Thyroid gland (tissue), 4 donors: ENCODE data around the gene FES. TPM values are rescaled to one million over a fixed set of nuclear protein-coding genes. Genes with fewer than 3 reads are reported as not detected.
A peak's percentile ranks its signal among the peaks of the same experiment; 100 is the strongest.

Experiments
- DNase-seq, 2 donors: peaks; one replicate each; pipeline ENCODE4 v3.0.0-alpha.2; 2019
- H3K27ac ChIP-seq, 3 donors: fragments of 200-600 bp; sonication (generic); 1 replicate in 2 of 3; 2 replicates in 1 of 3; pipeline ENCODE4 v1.5.1; 2016 to 2019; ENCODE audit warnings: mild to moderate bottlenecking in 1 of 3, moderate library complexity in 1 of 3
- H3K27me3 ChIP-seq: fragments of 200-600 bp; sonication (generic); one replicate; pipeline ENCODE4 v1.5.1; 2019
- H3K36me3 ChIP-seq, 2 donors: fragments of 200-600 bp; sonication (generic); one replicate each; pipeline ENCODE4 v1.5.1; 2016 to 2019
- H3K4me1 ChIP-seq, 2 donors: fragments of 200-600 bp; sonication (generic); one replicate each; pipeline ENCODE4 v1.5.1; 2017 to 2019
- H3K4me3 ChIP-seq, 3 donors: fragments of 200-600 bp; sonication (generic); replicated peaks in 1 of 3; 1 replicate in 2 of 3; 2 replicates in 1 of 3; pipeline ENCODE4 v1.5.1; 2016; ENCODE audit warnings: mild to moderate bottlenecking in 1 of 3
- H3K9me3 ChIP-seq: fragments of 200-600 bp; sonication (generic); one replicate; pipeline ENCODE4 v1.5.1; 2017
- POLR2A ChIP-seq, 2 donors: fragments of 450-650 bp; IDR thresholded peaks; one replicate each; pipeline ENCODE4 v1.6.1; 2017; ENCODE audit warnings: antibody characterized with exemption in 2 of 2, mild to moderate bottlenecking in 2 of 2, moderate library complexity in 1 of 2
- WGBS, 2 donors: methylation state at CpG; one replicate each; pipeline ENCODE4 v1.1.5; 2017; 5-methylcytosine and 5-hydroxymethylcytosine counted together
- intact Hi-C: fragments of 100-400 bp; cut with DNase I; formaldehyde crosslinking; loops from one replicate; pipeline ENCODE4 v1.15.1; 2023
- total RNA-seq, 4 donors: library from RNA; depleted of rRNA; stranded (reverse); fragments of >200 nt; gene quantifications; one replicate each; pipeline ENCODE4 v1.2.3, GENCODE V29; 2016
- TF ChIP-seq, protein P1 (sequence below), 6 experiments: fragments of 200-600 bp in 3 of 6; fragments of 450-650 bp in 3 of 6; sonication (generic) in 3 of 6; IDR thresholded peaks; one replicate each; pipeline ENCODE4 v1.5.1; 2016 to 2019; ENCODE audit warnings: antibody characterized with exemption in 6 of 6, mild to moderate bottlenecking in 2 of 6, inconsistent platforms in 1 of 6, moderate library complexity in 1 of 6

The FES gene
- total RNA-seq, 4 donors from 2014 or later, result 34.1 to 44.5 (median 36.0) TPM

DNA sequence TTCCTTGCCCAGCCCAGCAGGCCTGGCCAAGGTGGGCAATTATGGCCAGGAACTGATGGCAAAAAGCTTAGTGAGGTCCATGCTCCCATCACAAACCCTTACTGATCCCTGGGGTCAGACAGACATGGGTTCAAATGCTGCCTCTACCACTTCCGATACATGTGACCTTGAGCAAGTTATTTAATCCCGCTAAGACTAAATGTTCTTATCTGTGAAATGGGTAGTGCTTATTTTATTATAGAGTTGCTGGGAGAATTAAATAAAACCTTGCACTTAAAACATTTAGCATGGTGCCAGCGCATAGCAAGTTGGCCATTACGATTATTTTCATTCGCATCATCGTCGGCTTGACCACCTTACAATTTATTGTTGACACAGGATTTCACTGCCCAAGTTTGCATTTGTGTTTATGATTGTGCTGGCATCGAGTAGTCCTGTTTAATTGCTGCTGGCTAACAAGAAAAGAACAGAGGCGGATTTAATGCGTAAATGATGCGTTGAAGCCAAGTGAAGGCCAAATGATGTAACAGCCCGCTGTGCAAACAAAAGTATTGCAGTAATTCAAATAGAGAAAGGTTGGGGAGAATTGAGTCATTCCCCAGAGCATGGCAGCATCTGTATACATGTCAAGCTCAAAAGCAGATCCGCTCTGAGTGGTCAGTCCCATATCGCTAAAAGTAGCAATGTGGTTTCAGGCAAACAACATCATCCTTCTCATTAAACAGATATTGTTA is 23.2 kb upstream of the FES start:
- Histone ChIP-seq H3K36me3 (no peaks in the 10 kb centered on the region), H3K27me3 (no peaks in the 10 kb centered on the region), H3K27ac (no peak overlapping the region), H3K4me1 (peaks cover 11 to 32% of the 10 kb centered on the region in 2 donors), H3K4me3 (no peak overlapping the region), H3K9me3 (no peaks in the 10 kb centered on the region)
- TF ChIP-seq, protein P1, sequence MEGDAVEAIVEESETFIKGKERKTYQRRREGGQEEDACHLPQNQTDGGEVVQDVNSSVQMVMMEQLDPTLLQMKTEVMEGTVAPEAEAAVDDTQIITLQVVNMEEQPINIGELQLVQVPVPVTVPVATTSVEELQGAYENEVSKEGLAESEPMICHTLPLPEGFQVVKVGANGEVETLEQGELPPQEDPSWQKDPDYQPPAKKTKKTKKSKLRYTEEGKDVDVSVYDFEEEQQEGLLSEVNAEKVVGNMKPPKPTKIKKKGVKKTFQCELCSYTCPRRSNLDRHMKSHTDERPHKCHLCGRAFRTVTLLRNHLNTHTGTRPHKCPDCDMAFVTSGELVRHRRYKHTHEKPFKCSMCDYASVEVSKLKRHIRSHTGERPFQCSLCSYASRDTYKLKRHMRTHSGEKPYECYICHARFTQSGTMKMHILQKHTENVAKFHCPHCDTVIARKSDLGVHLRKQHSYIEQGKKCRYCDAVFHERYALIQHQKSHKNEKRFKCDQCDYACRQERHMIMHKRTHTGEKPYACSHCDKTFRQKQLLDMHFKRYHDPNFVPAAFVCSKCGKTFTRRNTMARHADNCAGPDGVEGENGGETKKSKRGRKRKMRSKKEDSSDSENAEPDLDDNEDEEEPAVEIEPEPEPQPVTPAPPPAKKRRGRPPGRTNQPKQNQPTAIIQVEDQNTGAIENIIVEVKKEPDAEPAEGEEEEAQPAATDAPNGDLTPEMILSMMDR (IDR thresholded peaks at IDR 0.05), result no peak
- no peak for TF ChIP-seq POLR2A (IDR thresholded peaks at IDR 0.05)
- WGBS, 2 donors, result 90 to 93% methylated on average over 14 of the region's 14 CpGs
- intact Hi-C loops, result no loop called here
- no peak for DNase-seq

GRCh38 chr15:90862487-90862886 is 21.8 kb upstream of the FES start:
- Histone ChIP-seq H3K9me3 (no peaks in the 10 kb centered on the region), H3K36me3 (no peaks in the 10 kb centered on the region), H3K27me3 (no peaks in the 10 kb centered on the region), H3K4me1 (peaks cover 19 to 34% of the 10 kb centered on the region in 2 donors), H3K27ac (peak overlapping the region in 1 of 3 donors; percentile 27), H3K4me3 (no peak overlapping the region)
- 87 to 95% methylated on average over 6 of the region's 6 CpGs for WGBS, 2 donors
- intact Hi-C loops, result no loop called here
- TF ChIP-seq, protein P1 (IDR thresholded peaks at IDR 0.05), result no peak
- no peak for TF ChIP-seq POLR2A (IDR thresholded peaks at IDR 0.05)
- no peak for DNase-seq

- intact Hi-C loops, result no loop called here
- Histone ChIP-seq H3K36me3 (no peaks in the 10 kb centered on the region), H3K9me3 (no peaks in the 10 kb centered on the region), H3K4me1 (peaks cover 24 to 40% of the 10 kb centered on the region in 2 donors), H3K27ac (peak overlapping the region; percentile 0 to 52 (median 27)), H3K27me3 (no peaks in the 10 kb centered on the region), H3K4me3 (no peak overlapping the region)
- 54 to 66% methylated on average over 4 to 5 of the region's 5 CpGs for WGBS, 2 donors
- TF ChIP-seq, protein P1 (IDR thresholded peaks at IDR 0.05), result no peak
- TF ChIP-seq POLR2A (IDR thresholded peaks at IDR 0.05), result no peak
- DNase-seq, result peak; percentile 59 to 62
These were observed 21.1 kb upstream of the FES start for GRCh38 chr15:90862964-90863778.

GRCh38 chr15:90863987-90864386 is 20.3 kb upstream of the FES start:
- 84 to 86% methylated on average over 4 of the region's 4 CpGs for WGBS, 2 donors
- no peaks in the 10 kb centered on the region for H3K36me3 ChIP-seq
- TF ChIP-seq, protein P1 (IDR thresholded peaks at IDR 0.05), result no peak
- TF ChIP-seq POLR2A (IDR thresholded peaks at IDR 0.05), result no peak
- H3K4me1 ChIP-seq, result peaks cover 32 to 48% of the 10 kb centered on the region in 2 donors
- intact Hi-C loops, result no loop called here
- peak overlapping the region in 2 of 3 donors; percentile 27 to 52 for H3K27ac ChIP-seq
- H3K9me3 ChIP-seq, result no peaks in the 10 kb centered on the region
- H3K4me3 ChIP-seq, result no peak overlapping the region
- no peaks in the 10 kb centered on the region for H3K27me3 ChIP-seq
- DNase-seq, result no peak

DNA sequence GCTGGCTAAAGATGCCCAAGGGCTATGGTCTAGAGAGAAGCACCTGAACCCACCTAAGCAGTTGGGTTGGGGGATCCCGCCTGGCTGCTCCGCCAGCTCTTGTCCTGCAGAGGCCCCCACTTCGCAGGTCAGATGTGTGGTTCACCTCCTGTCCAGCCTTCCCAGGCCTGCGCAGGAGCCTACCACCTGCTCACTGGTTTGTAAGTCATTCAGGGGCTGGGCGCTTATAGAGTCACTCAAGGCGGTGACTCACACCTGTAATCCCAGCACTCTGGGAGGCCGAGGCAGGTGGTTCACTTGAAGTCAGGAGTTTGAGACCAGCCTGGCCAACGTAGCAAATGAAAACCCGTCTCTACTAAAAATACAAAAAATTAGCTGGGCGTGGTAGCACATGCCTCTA is 19.8 kb upstream of the FES start:
- Histone ChIP-seq H3K9me3 (no peaks in the 10 kb centered on the region), H3K4me1 (peaks cover 38 to 53% of the 10 kb centered on the region in 2 donors), H3K27me3 (no peaks in the 10 kb centered on the region), H3K4me3 (no peak overlapping the region), H3K27ac (peak overlapping the region in 2 of 3 donors; percentile 27 to 52), H3K36me3 (no peaks in the 10 kb centered on the region)
- intact Hi-C loops, result no loop called here
- TF ChIP-seq POLR2A (IDR thresholded peaks at IDR 0.05), result no peak
- TF ChIP-seq, protein P1 (IDR thresholded peaks at IDR 0.05), result no peak
- WGBS, 2 donors, result 94 to 98% methylated on average over 10 of the region's 10 CpGs
- DNase-seq, result no peak
